Measurements from ENCODE around the gene COL6A2. TPM values are rescaled to one million over a fixed set of nuclear protein-coding genes. Genes with fewer than 3 reads are reported as not detected.

COL6A2 gene
- total and polyA plus RNA-seq, 2 of the 13 experiments (the other 11 are each of a cell fraction or from before 2014, with no cell fraction given) = 0.07 to 0.41 TPM

- Histone ChIP-seq H3K4me3 (replicated peaks in 1 of 3; ENCODE audit: insufficient read depth in 1 of 3, low read depth in 2 of 3, low read length in 3 of 3) (no peak overlapping the region), H4K20me1 (ENCODE audit: insufficient read depth, low read length) (no peaks in the 10 kb centered on the region), H3K27me3 (ENCODE audit: control insufficient read depth in 1 of 2, insufficient read depth in 2 of 2, low read length in 2 of 2) (peaks cover 5 to 33% of the 10 kb centered on the region in 2 experiments; a peak in 3 of 5 replicates), H3K9me3 (ENCODE audit: low read length) (peaks cover 5% of the 10 kb centered on the region; the same call in 1 of the 2 replicates), H2AFZ (ENCODE audit: low read length) (no peak overlapping the region), H3K27ac (ENCODE audit: extremely low read length, insufficient read depth, low read length) (no peak overlapping the region), H3K4me1 (ENCODE audit: insufficient read depth, low read length) (no peaks in the 10 kb centered on the region), H3K36me3 (replicated peaks in 1 of 2; ENCODE audit: control insufficient read depth in 1 of 2, insufficient read depth in 2 of 2, low read length in 2 of 2) (no peaks in the 10 kb centered on the region), H3K79me2 (ENCODE audit: insufficient read depth, low read length) (no peaks in the 10 kb centered on the region), H3K4me2 (ENCODE audit: low read depth, low read length) (no peak overlapping the region), H3K9ac (ENCODE audit: insufficient read depth, low read depth, low read length) (no peak overlapping the region)
- FAIRE-seq = no peak
- no peak for ATAC-seq
- ChIA-PET POLR2A (no interaction called here), CTCF (ENCODE audit: low intra/inter-chr PET ratio, low total read pairs) (no interaction called here)
- TF ChIP-seq AKAP8 (CRISPR knock-in tag; IDR thresholded peaks at IDR 0.05) (no peak), RCOR2 (CRISPR knock-in tag; IDR thresholded peaks at IDR 0.05) (no peak), ZNF331 (CRISPR knock-in tag; IDR thresholded peaks at IDR 0.05) (no peak), EZH2 (conservative IDR thresholded peaks at IDR 0.05; ENCODE audit: low read depth, low read length) (no peak), BRCA1 (CRISPR knock-in tag; IDR thresholded peaks at IDR 0.05) (no peak)
- TF ChIP-seq, protein P1, sequence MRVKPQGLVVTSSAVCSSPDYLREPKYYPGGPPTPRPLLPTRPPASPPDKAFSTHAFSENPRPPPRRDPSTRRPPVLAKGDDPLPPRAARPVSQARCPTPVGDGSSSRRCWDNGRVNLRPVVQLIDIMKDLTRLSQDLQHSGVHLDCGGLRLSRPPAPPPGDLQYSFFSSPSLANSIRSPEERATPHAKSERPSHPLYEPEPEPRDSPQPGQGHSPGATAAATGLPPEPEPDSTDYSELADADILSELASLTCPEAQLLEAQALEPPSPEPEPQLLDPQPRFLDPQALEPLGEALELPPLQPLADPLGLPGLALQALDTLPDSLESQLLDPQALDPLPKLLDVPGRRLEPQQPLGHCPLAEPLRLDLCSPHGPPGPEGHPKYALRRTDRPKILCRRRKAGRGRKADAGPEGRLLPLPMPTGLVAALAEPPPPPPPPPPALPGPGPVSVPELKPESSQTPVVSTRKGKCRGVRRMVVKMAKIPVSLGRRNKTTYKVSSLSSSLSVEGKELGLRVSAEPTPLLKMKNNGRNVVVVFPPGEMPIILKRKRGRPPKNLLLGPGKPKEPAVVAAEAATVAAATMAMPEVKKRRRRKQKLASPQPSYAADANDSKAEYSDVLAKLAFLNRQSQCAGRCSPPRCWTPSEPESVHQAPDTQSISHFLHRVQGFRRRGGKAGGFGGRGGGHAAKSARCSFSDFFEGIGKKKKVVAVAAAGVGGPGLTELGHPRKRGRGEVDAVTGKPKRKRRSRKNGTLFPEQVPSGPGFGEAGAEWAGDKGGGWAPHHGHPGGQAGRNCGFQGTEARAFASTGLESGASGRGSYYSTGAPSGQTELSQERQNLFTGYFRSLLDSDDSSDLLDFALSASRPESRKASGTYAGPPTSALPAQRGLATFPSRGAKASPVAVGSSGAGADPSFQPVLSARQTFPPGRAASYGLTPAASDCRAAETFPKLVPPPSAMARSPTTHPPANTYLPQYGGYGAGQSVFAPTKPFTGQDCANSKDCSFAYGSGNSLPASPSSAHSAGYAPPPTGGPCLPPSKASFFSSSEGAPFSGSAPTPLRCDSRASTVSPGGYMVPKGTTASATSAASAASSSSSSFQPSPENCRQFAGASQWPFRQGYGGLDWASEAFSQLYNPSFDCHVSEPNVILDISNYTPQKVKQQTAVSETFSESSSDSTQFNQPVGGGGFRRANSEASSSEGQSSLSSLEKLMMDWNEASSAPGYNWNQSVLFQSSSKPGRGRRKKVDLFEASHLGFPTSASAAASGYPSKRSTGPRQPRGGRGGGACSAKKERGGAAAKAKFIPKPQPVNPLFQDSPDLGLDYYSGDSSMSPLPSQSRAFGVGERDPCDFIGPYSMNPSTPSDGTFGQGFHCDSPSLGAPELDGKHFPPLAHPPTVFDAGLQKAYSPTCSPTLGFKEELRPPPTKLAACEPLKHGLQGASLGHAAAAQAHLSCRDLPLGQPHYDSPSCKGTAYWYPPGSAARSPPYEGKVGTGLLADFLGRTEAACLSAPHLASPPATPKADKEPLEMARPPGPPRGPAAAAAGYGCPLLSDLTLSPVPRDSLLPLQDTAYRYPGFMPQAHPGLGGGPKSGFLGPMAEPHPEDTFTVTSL (CRISPR knock-in tag; IDR thresholded peaks at IDR 0.05; ENCODE audit: borderline replicate concordance) = no peak
- 8% methylated on average over 5 of the region's 29 CpGs for WGBS (ENCODE audit: low lambda C conversion rate)
- in situ Hi-C loops (cut with HindIII; ENCODE audit: extremely low pct_ligation_motif_present, low pct_unique_long_range_greater_than_20kb) (no loop called here), intact Hi-C loops (cut with micrococcal nuclease; ENCODE audit: unreplicated experiment) (no loop called here)
- BruUV-seq (replicated peaks) = no TSS peak
- no peak for DNase-seq (ENCODE audit: low spot score)
These were observed 19.8 kb downstream of the COL6A2 start for GRCh38 chr21:46117586-46118315.
